ENCODE measurements around the gene CHST1. TPM values are rescaled to one million over a fixed set of nuclear protein-coding genes. Genes with fewer than 3 reads are reported as not detected.

The CHST1 gene
- polyA plus RNA-seq, 3 donors = not detected

- peaks cover 2% of the 10 kb centered on the region for H3K4me1 Mint-ChIP-seq
- Histone ChIP-seq H3K9ac (ENCODE audit: insufficient read depth, low read length, poor library complexity, severe bottlenecking) (no peak overlapping the region), H3K36me3 (replicated peaks in 1 of 2; ENCODE audit: control insufficient read depth in 1 of 2, insufficient read depth in 2 of 2, low read length in 2 of 2) (no peaks in the 10 kb centered on the region), H3K27me3 (ENCODE audit: control insufficient read depth in 2 of 2, insufficient read depth in 2 of 2, low read length in 2 of 2) (peaks cover 0 to 10% of the 10 kb centered on the region in 2 donors), H4K20me1 (ENCODE audit: insufficient read depth, low read length) (no peaks in the 10 kb centered on the region), H3K4me1 (ENCODE audit: control insufficient read depth in 1 of 2, insufficient read depth in 2 of 2, low read length in 2 of 2) (no peaks in the 10 kb centered on the region), H3K4me3 (replicated peaks in 1 of 3; ENCODE audit: low read depth in 2 of 3, low read length in 3 of 3) (no peak overlapping the region), H3K9me3 (replicated peaks in 1 of 2; ENCODE audit: control insufficient read depth in 1 of 2, insufficient read depth in 1 of 2, low read length in 2 of 2) (no peaks in the 10 kb centered on the region), H3K4me2 (replicated peaks; ENCODE audit: extremely low read depth, low read length, poor library complexity, severe bottlenecking) (no peak overlapping the region), H3K27ac (ENCODE audit: low read depth in 1 of 2, low read length in 2 of 2) (no peak overlapping the region), H3K79me2 (ENCODE audit: insufficient read depth, low read length) (no peaks in the 10 kb centered on the region), H2AFZ (ENCODE audit: insufficient read depth, low read depth, low read length, poor library complexity, severe bottlenecking) (no peak overlapping the region)
- H3K27me3 Mint-ChIP-seq (ENCODE audit: low read depth in 3 of 3) = peaks cover 28 to 51% (median 37%) of the 10 kb centered on the region in 3 donors
- no peaks in the 10 kb centered on the region for H3K36me3 Mint-ChIP-seq
- peak in 1 of 3 donors; percentile 0 for DNase-seq
- intact Hi-C loops (cut with micrococcal nuclease) = no loop called here
- no peak overlapping the region for H3K27ac Mint-ChIP-seq
- peaks cover 1 to 12% (median 8%) of the 10 kb centered on the region in 7 donors for H3K9me3 Mint-ChIP-seq
- 76% methylated on average over 48 of the region's 49 CpGs for WGBS (ENCODE audit: insufficient coverage)
- H3K4me3 Mint-ChIP-seq = peak overlapping the region in 1 of 2 donors; percentile 70
- TF ChIP-seq, protein P1, sequence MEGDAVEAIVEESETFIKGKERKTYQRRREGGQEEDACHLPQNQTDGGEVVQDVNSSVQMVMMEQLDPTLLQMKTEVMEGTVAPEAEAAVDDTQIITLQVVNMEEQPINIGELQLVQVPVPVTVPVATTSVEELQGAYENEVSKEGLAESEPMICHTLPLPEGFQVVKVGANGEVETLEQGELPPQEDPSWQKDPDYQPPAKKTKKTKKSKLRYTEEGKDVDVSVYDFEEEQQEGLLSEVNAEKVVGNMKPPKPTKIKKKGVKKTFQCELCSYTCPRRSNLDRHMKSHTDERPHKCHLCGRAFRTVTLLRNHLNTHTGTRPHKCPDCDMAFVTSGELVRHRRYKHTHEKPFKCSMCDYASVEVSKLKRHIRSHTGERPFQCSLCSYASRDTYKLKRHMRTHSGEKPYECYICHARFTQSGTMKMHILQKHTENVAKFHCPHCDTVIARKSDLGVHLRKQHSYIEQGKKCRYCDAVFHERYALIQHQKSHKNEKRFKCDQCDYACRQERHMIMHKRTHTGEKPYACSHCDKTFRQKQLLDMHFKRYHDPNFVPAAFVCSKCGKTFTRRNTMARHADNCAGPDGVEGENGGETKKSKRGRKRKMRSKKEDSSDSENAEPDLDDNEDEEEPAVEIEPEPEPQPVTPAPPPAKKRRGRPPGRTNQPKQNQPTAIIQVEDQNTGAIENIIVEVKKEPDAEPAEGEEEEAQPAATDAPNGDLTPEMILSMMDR (IDR thresholded peaks at IDR 0.05) = no peak
These were observed 15.8 kb downstream of the CHST1 start for GRCh38 chr11:45649544-45650165.

DNA sequence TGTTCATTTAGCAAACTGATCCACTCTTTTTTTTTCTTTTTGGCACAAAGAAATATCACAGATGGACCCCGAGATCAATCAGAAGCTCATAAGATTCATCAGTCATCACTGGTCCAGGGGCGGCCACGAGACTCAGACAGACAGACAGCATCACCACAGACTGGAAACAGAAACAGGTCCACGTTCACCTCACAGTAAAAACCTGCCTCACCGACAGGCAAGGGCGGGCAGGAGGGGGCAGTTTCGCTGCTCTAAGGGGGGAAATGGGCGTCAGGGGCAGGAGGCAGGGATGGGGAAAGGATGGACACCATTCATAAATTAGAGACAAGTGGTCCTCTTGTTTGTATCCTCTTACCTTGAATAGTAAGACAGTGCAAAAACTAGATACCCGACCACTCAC lies 16.5 kb downstream of the CHST1 start:
- DNase-seq = no peak
- Histone ChIP-seq H3K4me3 (replicated peaks in 1 of 3; ENCODE audit: low read depth in 2 of 3, low read length in 3 of 3) (no peak overlapping the region), H3K27ac (ENCODE audit: low read depth in 1 of 2, low read length in 2 of 2) (no peak overlapping the region), H3K4me1 (ENCODE audit: control insufficient read depth in 1 of 2, insufficient read depth in 2 of 2, low read length in 2 of 2) (no peaks in the 10 kb centered on the region), H3K9ac (ENCODE audit: insufficient read depth, low read length, poor library complexity, severe bottlenecking) (no peak overlapping the region), H2AFZ (ENCODE audit: insufficient read depth, low read depth, low read length, poor library complexity, severe bottlenecking) (no peak overlapping the region), H3K36me3 (replicated peaks in 1 of 2; ENCODE audit: control insufficient read depth in 1 of 2, insufficient read depth in 2 of 2, low read length in 2 of 2) (no peaks in the 10 kb centered on the region), H3K79me2 (ENCODE audit: insufficient read depth, low read length) (no peaks in the 10 kb centered on the region), H3K9me3 (replicated peaks in 1 of 2; ENCODE audit: control insufficient read depth in 1 of 2, insufficient read depth in 1 of 2, low read length in 2 of 2) (no peaks in the 10 kb centered on the region), H3K4me2 (replicated peaks; ENCODE audit: extremely low read depth, low read length, poor library complexity, severe bottlenecking) (no peak overlapping the region), H4K20me1 (ENCODE audit: insufficient read depth, low read length) (no peaks in the 10 kb centered on the region), H3K27me3 (ENCODE audit: control insufficient read depth in 2 of 2, insufficient read depth in 2 of 2, low read length in 2 of 2) (peaks cover 0 to 10% of the 10 kb centered on the region in 2 donors)
- H3K4me3 Mint-ChIP-seq = peak overlapping the region in 1 of 2 donors; percentile 21
- peaks cover 1 to 12% (median 8%) of the 10 kb centered on the region in 7 donors for H3K9me3 Mint-ChIP-seq
- TF ChIP-seq, protein P1 (IDR thresholded peaks at IDR 0.05) = no peak
- intact Hi-C loops (cut with micrococcal nuclease) = no loop called here
- H3K36me3 Mint-ChIP-seq = no peaks in the 10 kb centered on the region
- no peak overlapping the region for H3K27ac Mint-ChIP-seq
- H3K4me1 Mint-ChIP-seq = peaks cover 2% of the 10 kb centered on the region
- WGBS (ENCODE audit: insufficient coverage) = 93% methylated on average over 3 of the region's 9 CpGs
- peaks cover 28 to 50% (median 38%) of the 10 kb centered on the region in 3 donors for H3K27me3 Mint-ChIP-seq (ENCODE audit: low read depth in 3 of 3)
